DND-41 (cell line): ENCODE data around the gene RAPGEF5.

Experiments
- ATAC-seq: fragments of 200-7000 bp; cut with Tn5 transposase; 3 replicates; pipeline ENCODE4 v1.9.1; 2021; ENCODE audit warnings: low read depth; ENCODE audit not compliant: insufficient read depth
- DNase-seq: peaks from one replicate; pipeline ENCODE4 v3.0.0-alpha.2; 2020
- H2AFZ ChIP-seq: 2 replicates; pipeline ENCODE4 v1.6.0; 2012; ENCODE audit warnings: low read depth, low read length
- H3K27ac ChIP-seq: 2 replicates; pipeline ENCODE4 v1.5.1; 2012; ENCODE audit warnings: low read length, inconsistent platforms
- H3K27me3 ChIP-seq: fragments of 200-600 bp; sonication (generic); 2 replicates; pipeline ENCODE4 v1.6.0; 2012; ENCODE audit warnings: low read length, mild to moderate bottlenecking, inconsistent platforms; ENCODE audit not compliant: insufficient read depth, poor library complexity
- H3K36me3 ChIP-seq: 2 replicates; pipeline ENCODE4 v1.5.1; 2012; ENCODE audit warnings: low read length, inconsistent platforms; ENCODE audit not compliant: insufficient read depth
- H3K4me1 ChIP-seq: 2 replicates; pipeline ENCODE4 v1.5.1; 2012; ENCODE audit warnings: mild to moderate bottlenecking, low read length; ENCODE audit not compliant: insufficient read depth
- H3K4me2 ChIP-seq: 2 replicates; pipeline ENCODE4 v1.6.0; 2012; ENCODE audit warnings: mild to moderate bottlenecking, moderate library complexity, low read length, inconsistent platforms; ENCODE audit not compliant: insufficient read depth
- H3K4me3 ChIP-seq, 2 experiments: fragments of 200-600 bp in 1 of 2; shearing (Covaris generic) in 1 of 2; 2 replicates each; pipeline ENCODE4 v1.5.1; 2012 to 2016; ENCODE audit warnings: inconsistent platforms in 2 of 2, low read length in 2 of 2, mild to moderate bottlenecking in 2 of 2, low read depth in 1 of 2, moderate library complexity in 1 of 2
- H3K79me2 ChIP-seq: 2 replicates; pipeline ENCODE4 v1.6.0; 2012; ENCODE audit warnings: low read length, inconsistent platforms; ENCODE audit not compliant: insufficient read depth
- H3K9ac ChIP-seq: 2 replicates; pipeline ENCODE4 v1.6.0; 2012; ENCODE audit warnings: low read depth, mild to moderate bottlenecking, inconsistent platforms, low read length, moderate library complexity
- H3K9me3 ChIP-seq: 2 replicates; pipeline ENCODE4 v1.5.1; 2012; ENCODE audit warnings: low read length, moderate library complexity, mild to moderate bottlenecking, inconsistent platforms; ENCODE audit not compliant: insufficient read depth, severe bottlenecking
- H4K20me1 ChIP-seq: 2 replicates; pipeline ENCODE4 v1.6.0; 2012; ENCODE audit warnings: low read length; ENCODE audit not compliant: insufficient read depth
- CTCF ChIP-seq: IDR thresholded peaks from 2 replicates; pipeline ENCODE4 v1.5.1; 2012; ENCODE audit warnings: borderline replicate concordance, low read length, moderate library complexity, mild to moderate bottlenecking; ENCODE audit not compliant: poor library complexity, severe bottlenecking; ENCODE audit errors: extremely low read depth
- EZH2 ChIP-seq: IDR thresholded peaks from 3 replicates; pipeline ENCODE4 v1.6.1; 2012; ENCODE audit warnings: borderline replicate concordance, low read depth, mild to moderate bottlenecking, moderate library complexity, low read length, inconsistent platforms; ENCODE audit not compliant: severe bottlenecking

RAPGEF5 gene

DNA sequence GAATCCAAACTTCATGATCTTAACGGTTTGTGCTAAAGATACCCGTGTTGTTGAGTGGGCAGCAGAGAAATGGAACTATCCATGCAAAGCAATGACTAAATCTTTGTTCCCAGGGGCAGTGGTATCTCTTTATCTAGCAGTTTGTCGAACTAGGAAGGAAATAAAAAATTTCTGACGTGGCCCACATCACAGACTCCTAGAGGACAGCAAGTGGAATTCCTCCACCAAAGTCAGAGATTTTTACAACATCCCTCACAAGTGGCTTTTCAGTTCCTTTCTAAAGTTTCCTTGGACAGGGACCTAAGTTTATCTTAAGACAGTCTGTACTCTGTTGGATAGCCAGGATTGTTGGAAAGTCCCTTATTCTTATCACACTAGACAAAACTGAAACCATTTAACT is 136.0 kb downstream of the RAPGEF5 start:
- H3K27ac ChIP-seq = no peak overlapping the region
- no peaks in the 10 kb centered on the region for H3K4me1 ChIP-seq
- ATAC-seq (no peak), DNase-seq (no peak)
- no peaks in the 10 kb centered on the region for H3K9me3 ChIP-seq
- no peaks in the 10 kb centered on the region for H3K27me3 ChIP-seq
- peaks cover 80% of the 10 kb centered on the region for H3K36me3 ChIP-seq
- H3K79me2 ChIP-seq = no peaks in the 10 kb centered on the region
- H4K20me1 ChIP-seq = no peaks in the 10 kb centered on the region
- no peak overlapping the region for H3K9ac ChIP-seq
- H3K4me2 ChIP-seq = no peak overlapping the region
- H2AFZ ChIP-seq = no peak overlapping the region
- no peak overlapping the region for H3K4me3 ChIP-seq
- TF ChIP-seq EZH2 (no peak), CTCF (no peak)

GRCh38 chr7:22219739-22220493 is 137.0 kb downstream of the RAPGEF5 start:
- H2AFZ ChIP-seq = no peak overlapping the region
- H3K9me3 ChIP-seq = no peaks in the 10 kb centered on the region
- DNase-seq (no peak), ATAC-seq (no peak)
- TF ChIP-seq EZH2 (no peak), CTCF (no peak)
- H3K27me3 ChIP-seq = no peaks in the 10 kb centered on the region
- no peaks in the 10 kb centered on the region for H4K20me1 ChIP-seq
- H3K4me1 ChIP-seq = peaks cover 5% of the 10 kb centered on the region
- no peaks in the 10 kb centered on the region for H3K79me2 ChIP-seq
- no peak overlapping the region for H3K4me3 ChIP-seq
- H3K9ac ChIP-seq = no peak overlapping the region
- no peak overlapping the region for H3K27ac ChIP-seq
- peaks cover 81% of the 10 kb centered on the region for H3K36me3 ChIP-seq
- no peak overlapping the region for H3K4me2 ChIP-seq

DNA sequence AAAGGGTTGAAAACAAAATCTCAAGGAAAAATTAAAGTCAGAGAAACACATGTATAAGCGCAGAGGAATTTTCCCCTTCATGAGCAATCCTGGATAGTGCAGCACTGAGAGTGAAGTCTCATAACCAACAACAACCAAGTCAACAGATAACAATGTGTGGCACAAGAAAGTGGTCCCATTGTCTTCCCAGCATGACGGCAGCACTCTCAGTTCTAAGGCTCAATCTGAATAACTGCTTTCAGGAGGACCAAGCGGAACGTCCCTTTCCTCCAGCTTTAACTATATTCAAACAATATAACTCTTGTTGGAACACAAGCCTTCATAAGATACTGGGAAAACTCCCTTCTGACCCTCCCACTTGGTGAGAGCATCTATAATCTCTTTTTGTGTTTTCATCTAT is 137.9 kb downstream of the RAPGEF5 start:
- Histone ChIP-seq H4K20me1 (no peaks in the 10 kb centered on the region), H3K4me3 (no peak overlapping the region), H3K27ac (no peak overlapping the region), H3K9me3 (no peaks in the 10 kb centered on the region), H3K4me2 (no peak overlapping the region), H3K9ac (no peak overlapping the region), H3K36me3 (peaks cover 83% of the 10 kb centered on the region), H2AFZ (no peak overlapping the region), H3K79me2 (no peaks in the 10 kb centered on the region), H3K4me1 (peaks cover 14% of the 10 kb centered on the region), H3K27me3 (no peaks in the 10 kb centered on the region)
- ATAC-seq (no peak), DNase-seq (no peak)
- no peak for TF ChIP-seq CTCF
- no peak for TF ChIP-seq EZH2
